ENCODE measurements around the gene LILRB5.

The LILRB5 gene

GRCh38 chr19:54257116-54257480 lies at the start of gene LILRB5:
TSS of gene LILRB5 (minus strand) at chr19:54257273. CDS start at chr19:54257193, 80 bp downstream.
- TF ChIP-seq ZFX (IDR thresholded peaks at IDR 0.05; ENCODE audit: borderline replicate concordance), result no peak
- no peak for TF ChIP-seq CTCF (IDR thresholded peaks at IDR 0.05)
- H3K27ac ChIP-seq, result no peak within 1 kb of the TSS

GRCh38 chr19:54305141-54305540 lies 48.1 kb upstream of the LILRB5 start:
- no peak overlapping the region for H3K27ac ChIP-seq
- no peak for TF ChIP-seq CTCF (IDR thresholded peaks at IDR 0.05)

- TF ChIP-seq CTCF (IDR thresholded peaks at IDR 0.05), result no peak
- no peak for TF ChIP-seq ZFX (IDR thresholded peaks at IDR 0.05; ENCODE audit: borderline replicate concordance)
- H3K27ac ChIP-seq, result no peak overlapping the region
These were observed 45.2 kb upstream of the LILRB5 start for GRCh38 chr19:54302257-54302656.

GRCh38 chr19:54299515-54299914 lies 42.4 kb upstream of the LILRB5 start:
- H3K27ac ChIP-seq, result no peak overlapping the region
- TF ChIP-seq ZFX (IDR thresholded peaks at IDR 0.05; ENCODE audit: borderline replicate concordance) (no peak), CTCF (IDR thresholded peaks at IDR 0.05) (no peak)

GRCh38 chr19:54299126-54299498 lies 42.0 kb upstream of the LILRB5 start:
- TF ChIP-seq ZFX (IDR thresholded peaks at IDR 0.05; ENCODE audit: borderline replicate concordance), result no peak
- no peak for TF ChIP-seq CTCF (IDR thresholded peaks at IDR 0.05)
- H3K27ac ChIP-seq, result no peak overlapping the region

- H3K27ac ChIP-seq, result no peak overlapping the region
- no peak for TF ChIP-seq ZFX (IDR thresholded peaks at IDR 0.05; ENCODE audit: borderline replicate concordance)
- no peak for TF ChIP-seq CTCF (IDR thresholded peaks at IDR 0.05)
These were observed 41.5 kb upstream of the LILRB5 start for GRCh38 chr19:54298357-54299125.

GRCh38 chr19:54297759-54298305 lies 40.8 kb upstream of the LILRB5 start:
- TF ChIP-seq CTCF (IDR thresholded peaks at IDR 0.05) (peak; percentile 10; the same call in 1 of the 2 replicates), ZFX (IDR thresholded peaks at IDR 0.05; ENCODE audit: borderline replicate concordance) (no peak)

More at GRCh38 chr19:54297759-54298305, 40.8 kb upstream of the LILRB5 start:
- no peak overlapping the region for H3K27ac ChIP-seq
